OCI-LY1 (cell line): Measurements from ENCODE around the gene SRPRB.

Source experiments
- EZH2 ChIP-seq: fragments of 200-600 bp; sonication (generic), shearing (Covaris generic); IDR thresholded peaks from 2 replicates; pipeline ENCODE4 v1.8.0; 2017; ENCODE audit warnings: borderline replicate concordance, mixed run types, mild to moderate bottlenecking, antibody characterized with exemption, low read length, moderate library complexity, mixed read lengths
- TF ChIP-seq, protein P1 (sequence below): fragments of 200-600 bp; sonication (generic), shearing (Covaris generic); IDR thresholded peaks from 2 replicates; pipeline ENCODE4 v1.5.1; 2017; ENCODE audit warnings: mild to moderate bottlenecking, antibody characterized with exemption, low read length, moderate library complexity, mixed read lengths

DNA sequence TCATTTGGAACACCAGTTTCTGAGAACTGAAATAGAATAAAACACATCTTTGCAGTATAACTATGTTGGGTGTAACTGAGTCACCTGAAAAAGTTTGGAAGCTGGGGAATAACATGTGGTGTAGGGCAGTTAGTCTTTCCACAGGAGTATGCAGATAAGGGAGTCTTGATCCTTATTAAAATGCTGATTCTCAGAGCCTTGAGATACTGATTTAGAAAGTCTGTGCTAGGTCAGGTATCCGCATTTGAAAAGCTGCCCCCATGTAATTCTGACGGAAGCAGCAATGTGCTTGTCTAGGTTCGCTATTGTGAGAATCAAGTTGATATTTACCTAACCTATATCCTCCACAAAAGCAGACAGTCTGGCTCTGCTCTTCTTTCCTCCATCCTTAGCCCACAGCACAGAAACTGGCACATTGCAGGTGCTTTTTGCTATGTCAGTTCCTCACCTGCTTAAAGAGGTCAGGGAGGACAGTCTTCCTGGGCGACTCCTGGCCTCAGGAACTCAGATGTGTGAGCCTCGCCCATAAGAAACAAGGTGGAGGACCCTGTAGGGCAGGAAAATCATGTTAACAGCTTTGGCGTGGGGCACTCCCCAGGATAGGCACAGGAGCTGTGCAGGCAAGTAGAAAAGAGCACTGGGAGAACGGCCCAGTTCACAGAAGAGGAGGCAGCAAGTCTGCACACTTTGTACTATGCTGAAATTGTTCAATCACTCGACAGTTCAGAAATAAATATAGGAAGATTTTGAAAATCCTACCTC is 27.6 kb upstream of the SRPRB start:
- TF ChIP-seq, protein P1, sequence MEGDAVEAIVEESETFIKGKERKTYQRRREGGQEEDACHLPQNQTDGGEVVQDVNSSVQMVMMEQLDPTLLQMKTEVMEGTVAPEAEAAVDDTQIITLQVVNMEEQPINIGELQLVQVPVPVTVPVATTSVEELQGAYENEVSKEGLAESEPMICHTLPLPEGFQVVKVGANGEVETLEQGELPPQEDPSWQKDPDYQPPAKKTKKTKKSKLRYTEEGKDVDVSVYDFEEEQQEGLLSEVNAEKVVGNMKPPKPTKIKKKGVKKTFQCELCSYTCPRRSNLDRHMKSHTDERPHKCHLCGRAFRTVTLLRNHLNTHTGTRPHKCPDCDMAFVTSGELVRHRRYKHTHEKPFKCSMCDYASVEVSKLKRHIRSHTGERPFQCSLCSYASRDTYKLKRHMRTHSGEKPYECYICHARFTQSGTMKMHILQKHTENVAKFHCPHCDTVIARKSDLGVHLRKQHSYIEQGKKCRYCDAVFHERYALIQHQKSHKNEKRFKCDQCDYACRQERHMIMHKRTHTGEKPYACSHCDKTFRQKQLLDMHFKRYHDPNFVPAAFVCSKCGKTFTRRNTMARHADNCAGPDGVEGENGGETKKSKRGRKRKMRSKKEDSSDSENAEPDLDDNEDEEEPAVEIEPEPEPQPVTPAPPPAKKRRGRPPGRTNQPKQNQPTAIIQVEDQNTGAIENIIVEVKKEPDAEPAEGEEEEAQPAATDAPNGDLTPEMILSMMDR, result no peak
- no peak for TF ChIP-seq EZH2
